GM23338 (cell line): ENCODE measurements around the gene TRPC3. TPM values are rescaled to one million over a fixed set of nuclear protein-coding genes. Genes with fewer than 3 reads are reported as not detected.

ENCODE experiments used
- ATAC-seq: fragments of 200-7000 bp; cut with Tn5 transposase; 3 replicates; pipeline ENCODE4 v1.9.1; 2020
- DNase-seq: peaks from one replicate; pipeline ENCODE4 v3.0.0-alpha.2; 2015; ENCODE audit warnings: low spot score
- H2AFZ ChIP-seq: fragments of 200-600 bp; sonication (generic); 2 replicates; pipeline ENCODE4 v1.8.0; 2016; ENCODE audit warnings: antibody characterized with exemption, mild to moderate bottlenecking, moderate library complexity
- H3F3A ChIP-seq: fragments of 200-600 bp; sonication (generic); replicated peaks from 2 replicates; pipeline ENCODE4 v1.8.0; 2017; ENCODE audit warnings: antibody characterized with exemption, mixed run types, low read depth
- H3K27ac ChIP-seq: fragments of 200-600 bp; sonication (generic); 2 replicates; pipeline ENCODE4 v1.6.1; 2016; ENCODE audit warnings: low read depth
- H3K27me3 ChIP-seq: fragments of 200-600 bp; sonication (generic); 2 replicates; pipeline ENCODE4 v1.8.0; 2016; ENCODE audit warnings: mild to moderate bottlenecking, mixed run types, moderate library complexity; ENCODE audit not compliant: insufficient read depth
- H3K36me3 ChIP-seq: fragments of 200-600 bp; sonication (generic); 2 replicates; pipeline ENCODE4 v1.8.0; 2016; ENCODE audit warnings: mild to moderate bottlenecking; ENCODE audit not compliant: insufficient read depth
- H3K4me1 ChIP-seq: fragments of 200-600 bp; sonication (generic); 2 replicates; pipeline ENCODE4 v1.8.0; 2016; ENCODE audit warnings: mild to moderate bottlenecking, moderate library complexity; ENCODE audit not compliant: insufficient read depth
- H3K4me2 ChIP-seq: fragments of 200-600 bp; sonication (generic); 2 replicates; pipeline ENCODE4 v1.7.1; 2017; ENCODE audit warnings: mixed run types
- H3K4me3 ChIP-seq: fragments of 200-600 bp; sonication (generic); 2 replicates; pipeline ENCODE4 v1.6.1; 2016; ENCODE audit warnings: mixed run types
- H3K79me2 ChIP-seq: fragments of 200-600 bp; sonication (generic); replicated peaks from 2 replicates; pipeline ENCODE4 v1.8.0; 2017; ENCODE audit warnings: mild to moderate bottlenecking; ENCODE audit not compliant: insufficient read depth
- H3K9me2 ChIP-seq: fragments of 200-600 bp; sonication (generic); 2 replicates; pipeline ENCODE4 v1.8.0; 2017; ENCODE audit not compliant: insufficient read depth
- H4K20me1 ChIP-seq: fragments of 200-600 bp; sonication (generic); replicated peaks from 2 replicates; pipeline ENCODE4 v1.8.0; 2017; ENCODE audit warnings: mild to moderate bottlenecking; ENCODE audit not compliant: insufficient read depth
- H3K27ac Mint-ChIP-seq: 2 replicates; pipeline ENCODE4 v1.8.0; 2020; ENCODE audit warnings: inconsistent platforms, mild to moderate bottlenecking, moderate library complexity, mixed read lengths
- H3K27me3 Mint-ChIP-seq: 3 replicates; pipeline ENCODE4 v1.8.0; 2022; ENCODE audit warnings: low read depth, mild to moderate bottlenecking, moderate library complexity, mixed read lengths, inconsistent platforms; ENCODE audit not compliant: insufficient read depth, poor library complexity
- H3K36me3 Mint-ChIP-seq: 3 replicates; pipeline ENCODE4 v1.8.0; 2021; ENCODE audit warnings: low read depth, mild to moderate bottlenecking, inconsistent platforms, moderate library complexity, mixed read lengths
- H3K4me1 Mint-ChIP-seq: 3 replicates; pipeline ENCODE4 v1.8.0; 2020; ENCODE audit warnings: mild to moderate bottlenecking, inconsistent platforms, mixed read lengths
- H3K4me3 Mint-ChIP-seq: 3 replicates; pipeline ENCODE4 v1.8.0; 2021; ENCODE audit warnings: moderate library complexity, mild to moderate bottlenecking, inconsistent platforms, mixed read lengths
- H3K9me3 Mint-ChIP-seq: 3 replicates; pipeline ENCODE4 v1.8.0; 2020; ENCODE audit warnings: moderate library complexity, mild to moderate bottlenecking, inconsistent platforms, mixed read lengths
- CREB1 ChIP-seq: fragments of 250-450 bp; sonication (Bioruptor Pico); IDR thresholded peaks from 2 replicates; pipeline ENCODE4 v1.5.0; 2020; ENCODE audit warnings: low read depth, mild to moderate bottlenecking, moderate library complexity
- CTCF ChIP-seq, 2 experiments: fragments of 200-600 bp in 1 of 2; sonication (generic) in 1 of 2; conservative IDR thresholded peaks; 2 replicates each; pipeline versions ENCODE4 v1.5.1 to v1.6.1; 2016 to 2017; ENCODE audit warnings: antibody characterized with exemption in 2 of 2, low read depth in 2 of 2, mild to moderate bottlenecking in 2 of 2, moderate library complexity in 1 of 2
- EZH2 ChIP-seq: fragments of 200-600 bp; sonication (generic); IDR thresholded peaks from one replicate; pipeline ENCODE4 v1.8.0; 2017; ENCODE audit warnings: antibody characterized with exemption, mild to moderate bottlenecking, low read depth; ENCODE audit not compliant: unreplicated experiment
- EZH2phosphoT487 ChIP-seq: fragments of 200-600 bp; sonication (generic); IDR thresholded peaks from one replicate; pipeline ENCODE4 v1.8.1; 2018; ENCODE audit warnings: antibody characterized with exemption; ENCODE audit not compliant: unreplicated experiment
- JUNB ChIP-seq: IDR thresholded peaks from one replicate; pipeline ENCODE4 v1.6.1; 2016; ENCODE audit warnings: antibody characterized with exemption; ENCODE audit not compliant: unreplicated experiment
- NANOG ChIP-seq: IDR thresholded peaks from 2 replicates; pipeline ENCODE4 v1.6.1; 2016; ENCODE audit warnings: antibody characterized with exemption, borderline replicate concordance
- POLR2AphosphoS5 ChIP-seq: IDR thresholded peaks from 2 replicates; pipeline ENCODE4 v1.6.1; 2016; ENCODE audit warnings: antibody characterized with exemption, low read depth
- REST ChIP-seq: IDR thresholded peaks from one replicate; pipeline ENCODE4 v1.6.1; 2018; ENCODE audit warnings: antibody characterized with exemption; ENCODE audit not compliant: unreplicated experiment
- STAT1 ChIP-seq: IDR thresholded peaks from one replicate; pipeline ENCODE4 v1.6.1; 2016; ENCODE audit warnings: antibody characterized with exemption; ENCODE audit not compliant: unreplicated experiment
- ZNF114 ChIP-seq: fragments of 250-450 bp; sonication (Bioruptor Pico); IDR thresholded peaks from 2 replicates; pipeline ENCODE4 v1.5.0; 2020; ENCODE audit warnings: mild to moderate bottlenecking, moderate library complexity
- ZNF331 ChIP-seq: fragments of 250-450 bp; sonication (Bioruptor Pico); IDR thresholded peaks from 2 replicates; pipeline ENCODE4 v1.5.0; 2020; ENCODE audit warnings: low read depth, mild to moderate bottlenecking, moderate library complexity
- ZNF462 ChIP-seq: fragments of 250-450 bp; sonication (Bioruptor Pico); IDR thresholded peaks from 2 replicates; pipeline ENCODE4 v1.5.0; 2020; ENCODE audit warnings: mild to moderate bottlenecking, moderate library complexity
- polyA plus RNA-seq: library from polyadenylated mRNA; unstranded; fragments of >200 nt; fragmentation: Nextera tagmentation; extraction: Ambion mirVana; gene quantifications from 2 replicates; pipeline ENCODE4 v1.2.1, GENCODE V29; 2016
- total RNA-seq: library from RNA; depleted of rRNA; stranded (reverse); fragments of >200 nt; shearing (Covaris generic); gene quantifications from 2 replicates; pipeline ENCODE4 v1.2.3, GENCODE V29; 2014
- TF ChIP-seq, protein P1 (sequence below): IDR thresholded peaks from 2 replicates; pipeline ENCODE4 v1.6.1; 2016; ENCODE audit warnings: antibody characterized with exemption

TRPC3 gene
- total and polyA plus RNA-seq, 2 experiments from 2014 or later: 0.44 to 1.0 TPM

DNA sequence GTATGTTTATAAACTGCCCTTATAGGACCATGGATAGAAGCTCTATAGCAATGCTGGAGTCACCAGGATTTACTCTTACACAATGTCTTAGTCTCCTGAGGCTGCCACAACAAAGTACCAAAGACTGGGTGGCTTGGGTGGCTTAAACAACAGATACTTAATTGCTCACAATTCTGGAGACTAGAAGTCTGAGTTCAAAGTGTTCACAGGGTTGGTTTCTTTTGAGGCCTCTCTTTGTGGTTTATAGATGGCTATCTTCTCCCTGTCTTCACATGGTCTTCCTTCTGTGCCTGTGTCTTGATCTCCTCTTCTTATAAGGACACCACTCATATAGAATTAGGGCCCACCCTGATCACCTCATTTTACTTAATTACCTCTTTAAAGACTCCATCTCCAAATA, 2.0 kb upstream of the TRPC3 start:
- Mint-ChIP-seq H3K4me1 (peaks cover 5% of the 10 kb centered on the region; the same call in 2 of the 3 replicates), H3K27ac (no peak overlapping the region), H3K9me3 (no peaks in the 10 kb centered on the region; the same call in 2 of the 3 replicates), H3K27me3 (peaks cover 43% of the 10 kb centered on the region), H3K36me3 (no peaks in the 10 kb centered on the region; the same call in 2 of the 3 replicates), H3K4me3 (no peak overlapping the region)
- Histone ChIP-seq H3K79me2 (no peaks in the 10 kb centered on the region), H4K20me1 (no peaks in the 10 kb centered on the region), H3K9me2 (no peaks in the 10 kb centered on the region), H3K4me1 (peaks cover 7% of the 10 kb centered on the region; the same call in 1 of the 2 replicates), H3K27ac (no peak overlapping the region), H3F3A (0 out of 2 replicates have a peak, but pooled peaks cover 5% of the 10 kb centered on the region), H3K27me3 (peaks cover 63% of the 10 kb centered on the region), H2AFZ (no peak overlapping the region), H3K4me2 (no peak overlapping the region), H3K36me3 (no peaks in the 10 kb centered on the region), H3K4me3 (no peak overlapping the region)
- no peak for ATAC-seq
- DNase-seq: no peak
- TF ChIP-seq, protein P1, sequence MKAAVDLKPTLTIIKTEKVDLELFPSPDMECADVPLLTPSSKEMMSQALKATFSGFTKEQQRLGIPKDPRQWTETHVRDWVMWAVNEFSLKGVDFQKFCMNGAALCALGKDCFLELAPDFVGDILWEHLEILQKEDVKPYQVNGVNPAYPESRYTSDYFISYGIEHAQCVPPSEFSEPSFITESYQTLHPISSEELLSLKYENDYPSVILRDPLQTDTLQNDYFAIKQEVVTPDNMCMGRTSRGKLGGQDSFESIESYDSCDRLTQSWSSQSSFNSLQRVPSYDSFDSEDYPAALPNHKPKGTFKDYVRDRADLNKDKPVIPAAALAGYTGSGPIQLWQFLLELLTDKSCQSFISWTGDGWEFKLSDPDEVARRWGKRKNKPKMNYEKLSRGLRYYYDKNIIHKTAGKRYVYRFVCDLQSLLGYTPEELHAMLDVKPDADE: no peak
- TF ChIP-seq EZH2phosphoT487 (no peak), EZH2 (no peak), CREB1 (CRISPR knock-in tag) (no peak), ZNF462 (CRISPR knock-in tag) (no peak), POLR2AphosphoS5 (no peak), CTCF (conservative IDR thresholded peaks at IDR 0.05; ENCODE audit: low read depth in 2 of 2) (no peak), STAT1 (no peak), REST (no peak), ZNF331 (no peak), NANOG (no peak), JUNB (no peak), ZNF114 (CRISPR knock-in tag) (no peak)
